Fibroblast of mammary gland (primary cell): ENCODE results near the gene CPTP.

Experiments
- DNase-seq: peaks from one replicate; pipeline ENCODE4 v3.0.0-alpha.2; 2010; ENCODE audit warnings: low read depth
- H3K4me3 ChIP-seq: 2 replicates; pipeline ENCODE4 v1.5.1; 2011; ENCODE audit warnings: low read depth, mild to moderate bottlenecking, low read length, moderate library complexity; ENCODE audit not compliant: control insufficient read depth
- CTCF ChIP-seq: conservative IDR thresholded peaks from 2 replicates; pipeline ENCODE4 v1.5.1; 2011; ENCODE audit warnings: low read depth, low read length, inconsistent platforms; ENCODE audit not compliant: control insufficient read depth, insufficient read depth

CPTP gene

GRCh38 chr1:1342061-1342562 is 17.5 kb downstream of the CPTP start:
- no peak overlapping the region for H3K4me3 ChIP-seq

GRCh38 chr1:1342584-1343115 is 18.0 kb downstream of the CPTP start:
- H3K4me3 ChIP-seq: no peak overlapping the region
- DNase-seq: no peak
- no peak for TF ChIP-seq CTCF

More at GRCh38 chr1:1342061-1342562, 17.5 kb downstream of the CPTP start:
- no peak for DNase-seq
- TF ChIP-seq CTCF: no peak

GRCh38 chr1:1343811-1344421 is 19.3 kb downstream of the CPTP start:
- H3K4me3 ChIP-seq: no peak overlapping the region
- no peak for DNase-seq
- TF ChIP-seq CTCF: no peak

GRCh38 chr1:1344655-1345361 is 20.2 kb downstream of the CPTP start:
- peak; percentile 37 for TF ChIP-seq CTCF
- DNase-seq: peak; percentile 90
- H3K4me3 ChIP-seq: no peak overlapping the region

- no peak for DNase-seq
- no peak for TF ChIP-seq CTCF
- H3K4me3 ChIP-seq: peak overlapping the region; percentile 2
Observed at GRCh38 chr1:1345384-1345783, 20.8 kb downstream of the CPTP start.

GRCh38 chr1:1345860-1346500 is 21.4 kb downstream of the CPTP start:
- no peak for DNase-seq
- no peak for TF ChIP-seq CTCF
- peak overlapping the region; percentile 1 for H3K4me3 ChIP-seq
